Activated T-cell treated with anti-CD3 and anti-CD28 coated beads for 48 hours (primary cell): ENCODE data around the gene FYCO1.

Experiments used
- DNase-seq: peaks from one replicate; pipeline ENCODE4 v3.0.0-alpha.2; 2020; ENCODE audit warnings: low read depth

The FYCO1 gene

GRCh38 chr3:45943207-45943846, 52.3 kb downstream of the FYCO1 start, which contains the start of gene CXCR6:
CXCR6 (plus strand) TSS chr3:45943464; CDS start chr3:45946482, 3,018 bp downstream.
- DNase-seq: peak; percentile 20

DNA sequence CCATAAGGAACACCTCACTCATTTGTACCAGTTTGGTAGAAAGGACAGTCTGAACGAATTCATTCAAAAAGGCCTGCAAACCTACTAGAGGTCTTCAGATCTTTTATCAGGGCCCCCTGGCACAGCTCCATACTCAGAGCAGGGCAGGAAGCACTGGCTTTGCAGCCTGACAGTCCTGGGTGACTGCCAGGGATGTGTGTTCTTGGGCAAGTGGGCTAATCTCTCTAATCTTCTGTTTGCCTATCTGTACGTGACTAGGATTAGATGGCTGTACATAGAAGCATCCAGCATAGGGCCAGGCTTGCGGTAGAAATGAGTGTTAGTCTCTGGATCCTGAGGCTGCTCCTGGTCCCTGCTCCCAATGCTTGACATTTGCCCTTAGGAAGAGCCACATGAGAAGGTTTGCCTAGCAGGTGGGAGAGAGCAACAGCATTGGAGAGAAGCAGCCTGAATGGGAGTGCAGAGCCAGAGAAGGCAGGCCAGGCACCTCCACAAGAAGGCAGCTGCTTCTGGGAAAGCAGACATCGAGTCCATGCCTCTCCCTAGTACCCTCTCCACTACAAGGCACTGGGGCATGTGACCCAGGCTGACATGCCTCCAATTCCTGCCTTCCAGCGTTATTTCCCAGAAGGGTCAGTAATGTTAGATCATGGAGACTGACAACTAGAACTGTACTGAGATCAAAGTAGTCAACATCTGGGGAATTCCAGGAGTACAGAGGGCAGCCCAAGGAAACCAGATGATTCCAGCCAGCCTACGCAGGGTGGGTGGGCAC, 53.4 kb downstream of the FYCO1 start:
- DNase-seq: no peak

GRCh38 chr3:45940781-45941365, 54.8 kb downstream of the FYCO1 start:
- DNase-seq: no peak

GRCh38 chr3:45940004-45940780, 55.4 kb downstream of the FYCO1 start:
- no peak for DNase-seq

GRCh38 chr3:45939341-45939771, 56.3 kb downstream of the FYCO1 start:
- DNase-seq: no peak

GRCh38 chr3:45938864-45939263, 56.8 kb downstream of the FYCO1 start:
- DNase-seq: peak; percentile 74

- no peak for DNase-seq
Measured at GRCh38 chr3:45938043-45938435, 57.6 kb downstream of the FYCO1 start.

DNA sequence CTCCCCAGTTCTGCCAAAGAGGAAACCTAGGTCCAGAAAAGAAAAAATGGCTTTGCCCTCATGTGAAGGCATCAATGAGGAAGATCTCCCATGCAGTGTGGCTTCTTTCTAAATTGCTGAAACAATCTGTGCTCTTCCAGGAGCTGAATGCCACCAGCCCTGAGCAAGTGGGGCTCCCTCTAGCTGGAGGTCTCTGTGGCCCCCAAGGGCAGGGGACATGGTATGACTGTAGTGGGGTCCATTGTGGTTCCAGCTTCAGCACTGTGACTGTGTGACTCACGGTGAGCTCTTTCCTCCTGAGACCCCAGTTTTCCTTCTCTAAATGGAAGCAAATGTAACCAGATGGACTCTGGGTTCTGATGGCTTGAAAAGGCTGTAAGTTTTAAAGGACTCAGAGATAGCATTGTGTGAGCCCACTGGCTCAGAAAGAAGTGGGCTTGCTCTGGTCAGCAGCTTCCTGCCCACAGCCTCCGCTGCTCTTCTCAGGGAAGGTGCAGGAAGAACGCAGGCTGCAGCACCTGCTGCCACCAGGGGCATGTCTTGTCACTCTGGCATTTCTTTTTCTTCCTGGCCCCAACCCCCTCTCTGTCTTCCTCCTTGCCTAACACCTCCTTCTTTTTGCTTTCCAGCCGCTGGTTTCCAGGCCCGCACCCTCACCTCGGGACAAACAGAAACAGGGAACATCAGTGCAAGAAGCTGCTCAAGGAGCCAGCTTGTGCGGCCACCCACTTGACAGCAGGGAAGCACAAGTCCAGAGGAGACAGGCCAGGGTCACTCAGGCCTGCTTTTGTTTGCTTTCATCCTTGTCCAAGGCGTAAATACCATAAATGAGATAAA, 58.2 kb downstream of the FYCO1 start:
- DNase-seq: no peak

DNA sequence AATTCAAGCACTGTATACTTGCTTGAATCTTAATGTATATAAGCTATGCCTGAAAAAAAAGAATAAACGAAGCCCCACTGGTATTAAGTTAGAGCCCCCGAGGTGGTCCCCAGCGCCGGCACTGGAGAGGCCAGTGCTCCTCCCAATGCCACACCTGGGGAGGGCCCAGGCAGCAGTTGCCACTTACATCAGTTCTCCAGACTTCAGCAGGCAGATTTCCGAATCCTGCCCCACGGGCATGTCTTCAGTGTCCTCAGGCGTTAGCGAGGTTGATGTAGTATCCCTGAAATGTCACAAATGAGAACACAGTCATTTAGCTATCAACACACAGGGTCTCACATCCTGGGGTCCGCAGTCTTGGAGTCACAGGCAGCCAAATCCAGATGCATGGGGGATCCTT, 59.4 kb downstream of the FYCO1 start:
- no peak for DNase-seq

- DNase-seq: no peak
Measured at GRCh38 chr3:45933591-45933990, 62.0 kb downstream of the FYCO1 start.

- no peak for DNase-seq
Measured at GRCh38 chr3:45932112-45932511, 63.5 kb downstream of the FYCO1 start.

DNA sequence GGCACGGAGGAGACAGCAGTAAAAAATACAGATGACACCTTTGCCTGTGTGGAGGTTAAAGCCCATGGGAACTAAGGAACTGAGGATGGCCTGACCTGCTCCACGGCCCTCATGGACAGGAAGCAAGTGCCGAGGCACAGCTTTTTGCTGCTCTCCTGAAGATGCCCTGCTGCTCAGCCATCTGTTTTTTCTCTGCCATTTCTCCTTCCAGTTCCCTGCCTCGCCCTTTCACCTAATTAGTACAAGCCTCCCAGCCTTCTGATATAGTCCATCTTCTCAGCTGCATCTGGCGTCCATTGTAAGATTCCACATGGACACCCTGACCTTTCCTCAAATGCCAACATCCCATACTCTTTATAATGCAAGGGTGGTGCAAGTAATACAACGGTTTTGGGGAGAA, 64.1 kb downstream of the FYCO1 start:
- DNase-seq: no peak

- DNase-seq: peak; percentile 59
Measured at GRCh38 chr3:45929042-45929679, 66.5 kb downstream of the FYCO1 start.

DNA sequence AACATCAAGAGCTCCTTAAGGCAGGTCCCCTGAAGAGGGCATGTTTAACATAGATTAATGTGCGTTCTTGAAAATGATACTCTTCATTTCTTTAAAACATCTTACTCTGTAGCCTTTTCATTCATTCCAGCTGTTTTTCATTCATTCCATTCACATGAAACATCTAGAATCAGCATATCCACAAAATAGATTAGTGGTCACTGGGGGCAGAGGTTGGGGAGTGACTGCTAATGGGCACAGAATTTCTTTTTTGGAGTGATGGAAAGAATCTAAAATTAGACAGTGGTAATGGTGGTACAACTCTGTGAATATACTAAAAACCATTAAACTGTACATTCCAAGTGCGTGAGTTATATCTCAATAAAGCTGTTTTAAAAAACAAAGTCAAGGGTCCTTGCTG, 67.7 kb downstream of the FYCO1 start:
- no peak for DNase-seq

GRCh38 chr3:45923755-45924154, 71.9 kb downstream of the FYCO1 start:
- DNase-seq: no peak

DNA sequence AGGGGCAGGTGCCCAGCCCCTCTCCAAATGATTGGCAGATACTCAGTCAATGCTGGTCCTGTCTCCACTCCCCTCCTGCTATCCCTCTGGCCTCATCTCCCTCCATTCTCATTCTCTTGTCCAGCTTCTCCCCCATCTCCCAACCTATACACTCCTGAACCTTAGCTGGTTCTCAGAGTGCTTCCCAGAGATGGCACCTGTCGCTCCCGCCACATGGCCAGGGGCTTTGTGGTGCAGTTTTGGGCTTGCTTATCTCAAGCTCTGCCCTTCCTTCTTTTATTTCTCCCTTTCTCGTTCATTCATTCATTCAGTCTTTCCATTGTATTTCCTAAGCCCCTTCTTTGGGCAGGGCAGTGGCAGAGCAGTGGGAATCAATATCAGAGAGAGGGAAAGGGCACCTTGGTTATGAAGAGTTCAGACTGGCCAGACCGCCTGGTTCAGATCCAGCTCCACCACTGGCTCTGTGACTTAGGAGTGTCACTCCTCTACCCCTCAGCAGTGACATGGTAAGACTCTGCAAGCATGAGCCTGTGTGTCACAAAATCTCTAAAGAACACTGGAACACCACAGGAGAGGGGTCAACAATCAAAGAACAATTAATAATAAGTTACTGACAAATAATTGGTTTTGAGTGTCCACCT, 72.6 kb downstream of the FYCO1 start:
- DNase-seq: no peak

GRCh38 chr3:45922039-45922326, 73.6 kb downstream of the FYCO1 start:
- no peak for DNase-seq

GRCh38 chr3:45921158-45922038, 74.2 kb downstream of the FYCO1 start:
- DNase-seq: no peak

GRCh38 chr3:45917146-45917898, 78.3 kb downstream of the FYCO1 start:
- no peak for DNase-seq
